HG02973 (cell line): Measurements from ENCODE around the gene DLST.
"Not testable (repeated sequence)": the region's sequence is repeated elsewhere in the genome, so short reads cannot be mapped to it uniquely, and the experiment has no call there.

Experiments used
- ATAC-seq: cut with Tn5 transposase; IDR thresholded peaks from one replicate; pipeline ENCODE4 v1.9.1; 2021; ENCODE audit warnings: moderate library complexity; ENCODE audit not compliant: unreplicated experiment

DLST gene

DNA sequence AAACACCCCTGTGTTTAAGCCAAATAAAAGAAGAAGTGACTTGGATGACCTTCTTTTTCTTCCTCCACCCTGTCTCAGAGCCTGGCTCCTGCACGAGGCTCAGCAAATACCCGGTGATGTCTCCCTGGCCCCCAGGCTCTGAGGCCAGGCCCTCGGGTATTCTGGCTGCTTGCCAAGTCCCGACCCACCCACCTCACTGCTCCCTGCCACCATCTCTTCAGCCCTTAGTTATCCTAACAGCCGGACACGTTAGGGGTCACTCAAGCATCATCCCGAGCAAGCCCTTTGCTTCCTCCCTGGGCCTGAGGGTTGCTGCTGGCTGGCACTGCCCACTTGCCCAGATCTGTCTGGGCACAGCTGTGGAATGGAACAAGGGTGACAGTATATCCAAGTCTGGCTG lies 34.1 kb downstream of the DLST start:
- ATAC-seq, result no peak

DNA sequence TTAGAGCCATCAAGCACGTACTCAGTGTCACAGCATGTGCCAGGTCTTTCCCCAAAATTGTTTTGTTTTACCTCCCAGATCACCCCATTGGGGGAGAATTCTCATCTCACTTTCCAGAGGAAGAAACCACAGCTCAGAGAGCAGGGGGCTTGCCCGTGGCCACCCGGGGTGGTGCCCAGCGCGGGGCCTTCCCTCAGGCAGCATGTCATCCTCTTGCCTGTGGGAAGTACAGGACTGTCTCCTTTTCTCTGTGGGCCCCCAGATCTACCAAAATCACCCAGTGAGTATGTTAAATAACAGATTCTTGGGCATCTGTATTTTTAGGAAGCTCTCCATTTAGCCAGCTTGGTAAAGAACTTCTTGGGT lies 35.4 kb downstream of the DLST start:
- ATAC-seq, result no peak

DNA sequence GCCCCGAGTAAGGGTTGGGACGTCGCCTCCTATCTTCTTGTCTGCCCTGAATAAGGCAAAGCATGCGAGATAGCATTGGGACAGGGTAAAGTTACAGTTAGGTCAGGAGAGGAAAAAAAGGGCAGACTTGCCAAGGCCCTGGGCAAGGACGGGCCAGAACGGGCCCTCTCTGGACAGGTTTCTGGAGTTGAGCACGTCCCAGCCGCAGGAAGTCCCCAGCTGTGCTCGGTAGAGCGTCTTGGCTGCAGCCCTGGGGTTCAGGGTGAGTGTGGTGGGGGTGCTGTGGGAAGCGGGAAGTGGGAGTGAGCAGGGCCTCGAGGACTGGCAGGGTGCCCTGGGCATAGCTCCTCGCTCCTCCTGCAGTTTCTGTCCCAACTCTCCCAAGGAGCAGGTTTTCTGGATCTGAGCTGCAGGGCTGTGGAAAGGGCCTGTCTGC lies 35.9 kb downstream of the DLST start:
- no peak for ATAC-seq

DNA sequence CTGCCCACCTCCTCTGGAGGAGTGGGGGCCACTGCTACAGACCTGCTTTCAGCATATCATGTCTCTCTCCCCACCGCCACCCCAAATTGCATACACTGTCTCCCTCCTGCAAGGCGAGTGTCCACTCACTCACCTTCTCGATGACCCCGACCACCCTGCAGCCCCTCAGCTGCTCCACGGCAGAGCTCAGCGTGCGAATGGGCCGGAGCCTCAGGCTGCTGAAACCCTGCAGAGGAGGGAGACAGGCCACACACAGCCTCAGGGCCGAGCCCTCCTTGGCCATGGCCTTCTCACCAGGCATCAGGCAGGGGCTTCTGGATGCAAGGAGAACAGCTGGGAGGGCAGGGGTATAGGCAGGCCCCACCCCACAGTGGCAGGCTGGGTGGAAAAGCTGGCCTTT lies 36.7 kb downstream of the DLST start:
- ATAC-seq, result no peak

DNA sequence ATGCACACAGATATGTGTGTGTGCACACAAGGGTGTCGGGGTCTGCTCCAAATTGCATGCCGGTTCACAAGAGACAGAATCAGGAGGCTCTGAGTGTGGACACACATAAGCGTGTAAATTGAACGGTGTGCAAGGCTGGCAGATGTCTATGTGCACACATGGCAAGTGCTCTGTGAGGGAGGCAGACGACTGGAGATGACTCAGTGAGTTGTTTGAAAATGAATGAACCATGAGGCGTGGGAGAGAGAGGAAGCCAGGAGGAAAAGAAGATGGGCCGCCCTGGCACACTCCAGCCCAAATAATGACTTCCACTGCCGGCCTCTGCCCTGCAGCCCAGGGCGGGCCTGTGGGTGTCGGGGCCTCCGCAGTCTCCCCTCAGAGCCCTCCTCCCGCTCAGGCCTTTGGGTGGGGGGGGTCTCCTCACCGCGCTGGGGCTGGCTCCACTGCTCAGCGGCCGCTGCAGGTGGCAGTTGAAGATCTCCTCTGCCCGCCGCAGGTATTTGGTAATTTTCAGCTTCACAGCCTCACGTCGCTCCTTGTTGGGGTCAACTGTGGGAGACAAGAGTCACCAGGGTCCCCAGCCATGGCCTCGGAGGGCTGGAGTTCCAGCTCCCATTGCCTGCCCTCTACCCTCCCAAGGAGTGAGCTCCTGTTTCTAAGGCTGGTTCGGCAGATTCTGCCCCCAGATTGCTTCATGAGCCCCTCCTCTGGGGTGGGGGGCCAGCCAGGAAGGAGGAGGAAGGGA lies 37.9 kb downstream of the DLST start:
- ATAC-seq, result no peak

DNA sequence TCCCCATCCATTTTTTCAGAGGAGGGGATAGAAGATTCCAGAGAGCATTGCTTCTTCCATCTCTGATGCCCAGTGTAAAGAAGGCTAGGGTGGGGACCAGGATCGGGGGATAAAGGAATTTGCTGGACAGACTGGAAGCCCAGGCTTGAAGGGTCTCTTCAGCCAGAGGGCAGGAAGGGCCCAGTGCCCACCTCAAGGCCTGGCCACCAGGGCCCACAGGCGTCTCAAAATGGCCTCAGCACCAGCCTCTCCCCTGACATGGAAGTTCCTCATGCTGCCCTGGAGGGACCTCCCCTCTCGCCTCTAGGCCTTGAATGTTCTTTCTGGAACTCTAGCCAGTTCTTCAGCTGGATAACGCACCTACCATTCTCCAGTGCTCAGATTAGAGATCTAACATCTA lies 38.6 kb downstream of the DLST start:
- ATAC-seq, result no peak

DNA sequence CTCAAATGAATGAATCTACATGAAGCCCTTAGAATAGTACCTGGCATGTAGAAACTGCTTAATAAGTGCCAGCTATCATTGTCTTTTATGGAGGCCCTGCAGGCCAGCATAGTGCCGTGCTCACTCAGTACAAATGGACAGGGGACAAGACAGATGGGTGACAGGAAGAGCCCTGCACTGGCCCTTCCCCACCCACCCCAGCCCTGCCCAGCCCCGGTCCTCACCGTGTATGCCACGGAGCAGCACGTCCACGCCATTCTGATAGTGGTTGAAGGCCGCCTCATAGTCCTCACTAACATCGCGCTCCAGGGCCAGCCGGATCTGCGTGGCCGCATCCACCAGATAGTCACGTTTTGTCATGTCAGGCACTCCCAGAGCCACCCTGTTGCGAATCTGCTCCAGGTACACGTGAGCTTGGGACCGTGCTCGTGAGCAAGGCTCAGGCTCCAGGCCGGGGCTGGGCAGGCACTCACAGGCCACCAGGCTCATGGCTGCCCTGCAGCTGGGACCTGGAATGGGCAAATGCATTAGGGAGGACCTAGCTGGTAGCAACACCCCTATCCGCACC lies 39.4 kb downstream of the DLST start:
- no peak for ATAC-seq

DNA sequence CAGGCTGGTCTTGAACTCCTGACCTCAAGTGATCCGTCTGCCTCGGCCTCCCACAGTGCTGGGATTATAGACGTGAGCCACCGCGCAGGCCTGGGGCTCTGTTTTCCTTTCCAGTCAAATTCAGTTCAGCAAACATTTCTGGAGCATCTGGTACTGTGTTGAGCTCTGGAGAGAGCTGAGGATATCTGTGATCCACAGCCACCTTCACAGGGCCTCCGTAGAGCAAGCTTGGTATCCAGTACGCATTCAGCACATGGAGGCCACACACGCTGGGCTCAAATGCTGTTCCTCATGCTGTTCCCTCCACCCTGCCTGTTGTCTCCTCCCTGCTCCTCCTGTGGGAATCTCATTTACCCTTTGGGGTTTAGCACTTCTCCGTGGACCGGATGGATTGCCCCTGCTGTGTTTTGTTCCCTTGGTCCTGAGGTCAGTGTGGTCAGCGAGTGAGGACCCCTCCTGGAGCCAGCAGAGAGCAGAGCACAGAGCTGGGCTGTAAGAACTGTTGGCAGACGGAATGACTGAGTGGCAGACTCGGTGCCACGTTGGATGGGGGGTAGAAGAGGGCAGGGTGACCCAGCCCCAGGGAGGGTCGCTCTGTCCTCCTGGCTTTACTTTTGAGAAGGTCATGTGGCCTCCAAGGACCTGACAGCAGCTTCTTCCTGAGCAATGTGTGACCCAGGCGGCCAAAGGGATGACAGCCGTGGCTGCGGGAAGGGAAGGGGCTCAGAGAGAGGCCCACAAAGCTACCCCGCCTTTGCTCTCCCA lies 40.5 kb downstream of the DLST start:
- ATAC-seq, result no peak

DNA sequence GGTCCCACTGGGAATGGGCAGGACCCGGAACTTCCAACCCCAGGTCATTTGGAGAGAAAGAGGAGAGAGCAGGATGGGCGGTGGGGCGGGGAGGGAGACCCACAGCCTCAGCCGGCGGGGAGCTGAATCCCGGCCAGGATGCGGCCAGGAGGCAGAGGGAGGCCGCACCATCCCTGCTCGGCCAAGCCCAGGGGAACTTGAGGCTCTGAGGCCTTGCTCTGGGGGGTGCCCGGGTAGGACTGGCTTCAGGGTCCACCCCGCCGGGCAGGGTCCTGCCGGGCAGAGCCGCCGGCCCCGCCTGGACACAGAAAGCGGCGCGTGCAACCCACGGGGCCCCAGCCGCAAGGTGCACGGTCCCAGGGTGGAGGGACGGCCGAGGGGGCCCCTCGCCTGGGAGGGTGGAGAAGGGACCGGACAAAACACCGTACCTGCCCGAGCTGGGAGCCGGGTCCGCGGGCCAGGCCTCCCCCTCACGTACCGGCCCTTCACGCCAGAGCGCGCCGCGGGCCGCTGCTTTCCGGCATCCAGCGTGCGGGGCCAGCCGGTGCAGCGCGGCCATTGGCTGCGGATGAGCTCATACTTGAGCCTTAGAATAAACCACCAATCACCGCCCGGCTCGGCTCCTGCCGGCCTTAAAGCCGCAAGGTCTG lies 41.2 kb downstream of the DLST start, which contains the start of gene RPS6KL1:
RPS6KL1 (minus strand) TSS at position 509 of the 650 bp plus-strand sequence. CDS start 1,719 bp downstream, outside the sequence.
- peak; percentile 86 for ATAC-seq

DNA sequence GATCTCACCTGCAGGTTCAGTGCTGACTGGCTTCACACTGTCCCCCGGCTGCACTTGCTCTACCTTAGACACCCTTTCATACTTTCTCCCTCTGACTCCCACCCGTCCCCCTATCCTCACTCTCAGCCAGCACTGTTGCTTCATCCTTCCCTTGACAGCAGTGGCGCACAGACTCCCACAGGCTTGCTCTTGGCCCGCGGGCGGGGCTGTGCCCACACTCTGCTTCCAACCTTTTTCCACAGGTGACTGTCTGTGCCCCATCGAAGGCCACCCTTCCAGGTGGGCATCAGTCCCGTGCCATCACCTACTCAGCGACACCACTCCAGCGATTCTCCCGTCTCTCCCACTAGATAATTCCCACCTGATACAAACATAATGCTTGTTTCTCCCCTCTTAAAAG lies 42.3 kb downstream of the DLST start:
- ATAC-seq, result no peak

DNA sequence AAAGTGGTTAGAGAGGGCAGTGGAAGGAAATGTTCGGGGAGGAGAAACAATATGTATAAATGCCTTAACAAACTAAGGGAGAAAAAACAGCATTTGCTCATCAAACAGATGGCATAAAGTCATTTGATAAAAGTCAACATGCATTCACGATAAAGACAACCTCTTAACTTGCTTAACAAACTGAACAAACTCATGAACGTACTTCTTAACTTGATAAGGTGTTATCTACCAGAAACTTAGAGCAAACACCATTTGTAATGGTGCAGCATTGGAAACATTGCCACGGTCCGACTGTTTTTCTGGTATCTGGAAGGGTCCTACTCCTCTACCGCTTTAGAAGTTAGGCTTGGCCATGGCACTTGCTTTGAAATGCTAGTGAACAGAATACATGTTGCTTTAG lies 45.5 kb downstream of the DLST start:
- ATAC-seq, result no peak

DNA sequence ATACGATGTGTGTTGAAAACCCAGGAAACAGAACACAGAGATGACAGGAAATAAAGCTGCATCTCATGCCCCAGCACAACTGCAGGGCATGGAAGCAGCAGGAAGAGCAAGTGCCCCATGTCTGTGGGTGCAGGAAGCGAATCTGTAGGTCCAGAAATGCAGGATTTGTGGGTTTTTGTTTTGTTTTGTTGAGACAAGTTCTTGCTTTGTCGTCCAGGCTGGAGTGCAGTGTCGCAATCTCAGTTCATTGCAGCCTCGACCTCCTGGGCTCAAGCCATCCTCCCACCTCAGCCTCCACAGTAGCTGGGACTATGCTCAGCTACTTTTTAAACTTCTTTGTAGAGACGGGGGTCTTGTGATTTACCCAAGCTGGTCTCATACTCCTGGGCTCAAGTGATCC lies 47.5 kb downstream of the DLST start:
- no peak for ATAC-seq

DNA sequence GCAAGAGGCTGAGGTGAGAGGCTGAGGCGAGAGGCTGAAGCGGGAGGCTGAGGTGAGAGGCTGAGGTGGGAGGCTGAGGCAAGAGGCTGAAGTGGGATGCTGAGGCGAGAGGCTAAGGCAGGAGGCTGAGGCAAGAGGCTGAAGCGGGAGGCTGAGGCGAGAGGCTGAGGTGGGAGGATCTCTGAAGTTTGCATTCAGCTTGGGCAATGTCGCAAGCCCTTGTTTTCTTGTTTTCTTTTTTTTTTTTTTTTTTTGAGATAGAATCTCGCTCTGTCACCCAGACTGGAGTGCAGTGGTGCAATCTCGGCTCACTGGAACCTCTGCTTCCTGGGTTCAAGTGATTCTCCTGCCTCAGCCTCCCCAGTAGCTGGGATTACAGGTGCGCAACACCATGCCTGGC lies 50.0 kb downstream of the DLST start:
- ATAC-seq, result not testable (repeated sequence)

DNA sequence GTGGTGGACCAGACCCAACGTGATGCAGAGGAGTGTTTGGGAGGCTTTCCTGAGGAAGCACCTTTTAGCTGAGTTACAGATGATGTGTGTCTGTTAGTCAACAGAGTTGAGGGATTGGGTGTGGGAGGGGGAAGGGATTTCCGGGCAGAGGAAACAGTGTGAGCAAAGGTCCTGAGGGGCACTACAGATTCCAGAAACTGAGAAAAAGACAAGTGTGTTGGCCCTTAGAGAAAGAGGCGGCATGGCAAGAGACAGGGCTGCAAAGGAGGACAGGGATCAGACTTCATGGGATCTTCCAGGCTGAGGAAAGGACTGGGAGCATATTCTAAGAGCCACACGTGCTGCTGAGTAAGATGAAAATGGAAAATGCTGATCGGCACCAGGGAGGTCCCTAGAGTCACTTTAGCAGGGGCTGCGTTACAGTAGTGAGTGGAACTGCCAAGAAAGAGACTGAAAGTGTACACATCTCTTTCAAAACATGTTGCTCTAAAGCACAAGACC lies 50.7 kb downstream of the DLST start:
- no peak for ATAC-seq

DNA sequence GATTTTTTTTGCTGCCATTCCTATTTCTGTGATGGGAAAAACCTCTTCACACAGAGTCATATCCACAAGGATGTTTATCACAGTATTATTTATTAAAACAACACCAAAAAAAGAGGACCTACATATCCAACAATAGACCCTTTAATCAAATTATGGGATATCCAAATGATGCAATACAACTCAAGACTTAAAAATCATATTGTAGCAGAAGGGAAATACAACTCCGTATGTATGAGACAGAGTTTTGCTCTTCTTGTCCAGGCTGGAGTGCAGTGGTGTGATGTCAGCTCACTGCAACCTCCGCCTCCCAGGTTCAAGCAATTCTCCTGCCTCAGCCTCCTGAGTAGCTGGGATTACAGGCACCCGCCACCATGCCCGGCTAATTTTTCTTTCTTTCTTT lies 51.2 kb downstream of the DLST start:
- not testable (repeated sequence) for ATAC-seq

DNA sequence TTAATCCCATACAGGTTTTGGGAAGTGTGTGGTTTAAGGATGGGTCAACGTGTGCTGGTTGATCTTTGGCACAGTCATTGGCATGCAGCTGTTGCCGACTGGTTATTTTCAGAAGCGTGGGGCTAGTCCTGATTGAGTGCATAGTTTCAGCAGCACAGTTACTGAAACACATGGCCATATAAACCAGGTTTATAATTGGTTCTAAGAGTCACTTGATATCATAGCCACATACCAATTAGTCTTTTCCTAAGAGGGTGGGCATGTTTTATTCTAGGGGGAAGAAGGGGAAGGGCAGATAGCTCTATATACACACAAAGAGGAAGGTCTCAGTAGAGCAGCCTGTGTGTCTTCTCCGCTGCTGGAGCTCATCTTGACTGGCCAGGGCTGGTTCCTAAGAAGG lies 52.3 kb downstream of the DLST start:
- ATAC-seq, result no peak

DNA sequence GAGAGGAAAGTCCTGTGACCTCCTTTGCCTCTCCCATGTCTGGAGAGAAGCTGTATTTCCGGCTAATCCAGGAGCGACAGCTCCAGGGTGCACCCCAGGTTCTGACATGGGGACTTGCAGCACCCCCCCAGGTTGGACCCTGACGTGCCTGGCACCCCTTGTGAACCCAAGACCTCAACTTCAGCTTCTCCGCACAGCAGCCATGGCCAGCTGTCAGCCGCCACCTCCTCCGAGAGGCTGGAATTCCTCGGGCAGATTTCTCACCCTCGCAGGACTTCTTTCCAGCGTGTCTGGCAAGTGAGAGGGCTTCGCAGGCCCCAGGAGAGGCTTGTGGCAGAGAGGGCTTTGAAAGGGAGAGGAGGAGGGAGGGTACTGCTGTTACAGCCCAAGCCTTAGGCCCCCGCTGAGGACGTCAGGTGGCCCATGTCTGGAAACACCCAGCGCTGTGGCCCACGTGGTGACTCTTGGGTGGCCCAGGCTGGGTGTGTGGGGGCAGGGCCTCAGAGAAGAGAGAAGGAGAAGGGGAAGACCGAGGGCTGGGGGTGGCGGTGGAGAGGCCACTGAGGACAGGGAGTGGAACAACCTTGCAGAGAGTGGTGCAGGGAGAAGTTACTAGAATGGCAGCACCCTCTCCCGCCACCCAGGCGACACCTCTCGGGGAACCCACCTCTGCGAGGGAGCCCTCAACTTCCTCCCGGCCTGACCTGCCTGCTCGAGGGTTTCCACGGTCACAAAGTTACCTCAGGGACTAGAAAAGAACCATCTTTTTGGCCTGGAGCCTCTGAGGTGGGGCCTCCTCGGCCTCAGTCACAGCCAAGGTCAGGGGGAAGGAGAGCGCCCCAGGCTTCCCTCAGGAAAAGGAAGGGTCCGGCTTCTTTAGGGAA lies 53.0 kb downstream of the DLST start:
- ATAC-seq, result no peak

DNA sequence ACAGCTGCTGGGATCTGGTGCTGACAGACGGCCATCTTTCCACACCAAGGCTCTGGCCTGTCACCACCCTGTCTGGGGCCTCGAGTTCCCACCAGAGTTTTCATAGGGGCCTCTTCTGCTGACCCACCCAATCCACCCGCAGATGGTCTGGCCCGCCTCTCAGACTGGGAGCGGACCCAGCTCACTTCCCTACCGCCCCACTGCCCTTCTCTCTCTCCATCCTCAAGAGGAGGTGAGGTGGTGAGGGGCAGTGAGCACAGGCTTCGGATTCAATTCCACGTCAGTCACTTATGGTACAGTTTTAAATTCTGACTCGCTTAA lies 53.6 kb downstream of the DLST start:
- no peak for ATAC-seq

DNA sequence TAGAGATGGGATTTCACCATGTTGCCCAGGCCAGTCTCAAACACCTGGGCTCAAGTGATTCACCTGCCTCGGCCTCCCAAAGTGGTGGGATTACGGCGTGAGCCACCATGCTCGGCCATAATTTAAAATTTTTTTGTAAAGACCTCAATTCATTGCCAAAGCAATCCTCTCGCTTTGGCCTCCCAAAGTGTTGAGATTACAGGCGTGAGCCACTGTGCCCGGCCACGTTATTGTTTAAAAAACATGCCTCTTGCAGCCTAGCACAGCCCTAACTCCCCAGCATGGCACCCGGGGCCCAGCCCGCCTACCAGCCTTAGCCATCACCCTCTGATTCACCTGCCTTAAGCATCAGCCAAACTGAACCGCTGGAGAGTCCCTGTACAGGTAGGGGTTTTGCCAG lies 54.4 kb downstream of the DLST start:
- ATAC-seq, result no peak

DNA sequence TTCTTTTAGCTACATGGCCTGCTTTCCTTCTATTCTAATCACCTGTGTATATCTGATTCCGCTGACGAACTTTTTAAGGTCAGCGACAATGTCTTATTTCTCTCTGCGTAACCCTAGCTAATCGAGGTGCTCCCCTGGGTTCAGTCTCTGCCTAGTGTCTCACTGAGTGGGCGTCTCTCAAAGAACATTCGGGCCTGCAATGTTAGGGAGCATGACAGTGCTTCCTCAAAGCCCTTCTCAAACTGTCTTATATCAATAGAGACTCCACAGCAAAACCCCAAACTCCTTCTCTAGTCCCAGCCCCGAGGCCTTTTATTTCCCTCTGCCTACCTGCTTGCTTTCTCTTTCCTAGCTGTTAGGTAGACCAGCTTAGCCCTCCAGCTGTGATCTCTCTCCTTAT lies 55.0 kb downstream of the DLST start:
- ATAC-seq, result no peak

DNA sequence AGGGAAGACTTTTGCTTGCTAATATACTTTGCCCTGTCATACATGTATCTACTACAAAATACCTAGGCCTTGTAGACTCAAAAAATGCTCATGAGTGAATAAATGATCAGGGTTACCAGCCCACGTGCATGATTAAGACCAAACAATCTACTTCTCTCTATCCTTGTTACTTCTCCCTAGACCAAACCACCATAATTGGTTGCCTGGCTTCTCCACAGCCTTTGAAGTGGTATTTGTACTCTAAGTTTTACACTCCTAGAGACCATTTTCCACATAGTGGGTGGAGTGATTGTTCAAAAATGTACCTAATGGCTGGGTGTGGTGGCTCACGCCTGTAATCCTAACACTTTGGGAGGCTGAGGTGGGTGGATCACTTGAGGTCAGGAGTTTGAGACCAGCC lies 55.5 kb downstream of the DLST start:
- ATAC-seq, result no peak
